ENCODE data around the gene GREB1. TPM values are rescaled to one million over a fixed set of nuclear protein-coding genes. Genes with fewer than 3 reads are reported as not detected.

The GREB1 gene
- total RNA-seq, 1 experiment from 2014 or later = 6.2 TPM

DNA sequence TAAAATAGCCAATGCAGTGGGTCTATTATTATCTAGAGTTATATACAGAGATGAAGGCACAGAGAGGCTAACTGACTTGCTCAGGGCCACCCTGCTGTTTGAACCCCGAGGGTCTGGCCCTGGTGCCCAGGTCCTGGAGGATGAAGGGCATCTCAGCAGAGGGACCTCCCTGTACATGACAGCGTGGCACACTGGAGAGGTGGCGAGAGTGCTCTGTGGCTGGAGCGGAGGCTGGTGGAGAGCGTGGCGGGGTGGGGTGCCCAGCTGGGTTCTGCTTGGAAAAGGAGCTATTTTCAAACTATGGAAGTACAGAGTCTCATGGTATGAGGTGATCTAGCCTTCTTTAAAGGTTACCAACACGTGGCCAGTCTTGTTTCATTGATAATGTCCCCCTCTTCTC is 35.8 kb downstream of the GREB1 start:
- Histone ChIP-seq H2AFZ (ENCODE audit: low read depth, low read length, poor library complexity, severe bottlenecking) (no peak overlapping the region), H4K20me1 (ENCODE audit: insufficient read depth) (no peaks in the 10 kb centered on the region), H3K9ac (ENCODE audit: low read length) (no peak overlapping the region), H3K27me3 (ENCODE audit: insufficient read depth, low read length) (no peaks in the 10 kb centered on the region), H3K4me1 (ENCODE audit: control insufficient read depth in 1 of 2, insufficient read depth in 2 of 2, low read length in 2 of 2) (no peaks in the 10 kb centered on the region), H3K79me2 (ENCODE audit: insufficient read depth, low read length) (no peaks in the 10 kb centered on the region), H3K27ac (ENCODE audit: low read depth, low read length) (no peak overlapping the region), H3K9me2 (ENCODE audit: insufficient read depth) (no peaks in the 10 kb centered on the region), H3K4me3 (replicated peaks in 1 of 2; ENCODE audit: low read depth in 1 of 2, low read length in 2 of 2) (no peak overlapping the region), H3K36me3 (ENCODE audit: control insufficient read depth in 1 of 2, insufficient read depth in 2 of 2, low read length in 2 of 2) (no peaks in the 10 kb centered on the region), H3K9me3 (ENCODE audit: control insufficient read depth in 1 of 2, insufficient read depth in 1 of 2, low read depth in 1 of 2, low read length in 2 of 2) (no peaks in the 10 kb centered on the region), H3K4me2 (ENCODE audit: low read length) (no peak overlapping the region)
- DNase-seq (ENCODE audit: low read depth, low spot score) (no peak), ATAC-seq (no peak)
- ChIA-PET CTCF (no interaction called here), POLR2A (no interaction called here), RAD21 (ENCODE audit: low non-redundant PET in 1 of 2, low total read pairs in 2 of 2, uncharacterized antibody in 2 of 2, unreplicated experiment in 2 of 2) (no interaction called here)
- intact Hi-C loops (cut with micrococcal nuclease) = no loop called here
- BruUV-seq (replicated peaks) = no TSS peak
- no peak for TF ChIP-seq CEBPB (IDR thresholded peaks at IDR 0.05; ENCODE audit: low read depth)
- TF ChIP-seq, protein P1, sequence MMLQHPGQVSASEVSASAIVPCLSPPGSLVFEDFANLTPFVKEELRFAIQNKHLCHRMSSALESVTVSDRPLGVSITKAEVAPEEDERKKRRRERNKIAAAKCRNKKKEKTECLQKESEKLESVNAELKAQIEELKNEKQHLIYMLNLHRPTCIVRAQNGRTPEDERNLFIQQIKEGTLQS (IDR thresholded peaks at IDR 0.05) = no peak
- TF ChIP-seq POLR2AphosphoS5 (IDR thresholded peaks at IDR 0.05; ENCODE audit: low read depth, low read length) = no peak
- no peak for TF ChIP-seq REST (IDR thresholded peaks at IDR 0.05; ENCODE audit: low read depth)
- TF ChIP-seq JUND (IDR thresholded peaks at IDR 0.05) = no peak
- no peak for TF ChIP-seq SP1 (IDR thresholded peaks at IDR 0.05; ENCODE audit: low read depth)
- no peak for TF ChIP-seq TCF7L2 (IDR thresholded peaks at IDR 0.05; ENCODE audit: borderline replicate concordance, extremely low read depth, insufficient read depth, insufficient read length)
- TF ChIP-seq ELF1 (IDR thresholded peaks at IDR 0.05; ENCODE audit: borderline replicate concordance, low read depth) = no peak
- TF ChIP-seq ZBTB33 (IDR thresholded peaks at IDR 0.05; ENCODE audit: extremely low read depth, insufficient replicate concordance, low read length) = no peak
